ENCODE data around the gene NSUN4. TPM values are rescaled to one million over a fixed set of nuclear protein-coding genes. Genes with fewer than 3 reads are reported as not detected.
A peak's percentile ranks its signal among the peaks of the same experiment; 100 is the strongest.

NSUN4 gene
- total RNA-seq (10 to 100 TPM; 12.5 to 18.7 (median 16.5) TPM), polyA plus RNA-seq (1 to 10 TPM; 9.6 to 9.9 TPM)
- long read RNA-seq, donor 1, transcript NSUN4-204 (6 exons, 2,150 nt), result major isoform, 5 of 10 reads
- long read RNA-seq, donor 1, partial matches to known transcripts, result 2 of 10 reads
- long read RNA-seq, donor 1, other reads (novel, unspliced or antisense), result 3 of 10 reads
- long read RNA-seq, donor 2, transcript NSUN4-204 (6 exons, 2,150 nt), result major isoform, 6 of 12 reads
- long read RNA-seq, donor 2, partial matches to known transcripts, result 2 of 12 reads
- long read RNA-seq, donor 2, other reads (novel, unspliced or antisense), result 4 of 12 reads
- long read RNA-seq, donor 3, full-length matches to known transcripts, result 13 of 22 reads
- long read RNA-seq, donor 3, partial matches to known transcripts, result 7 of 22 reads
- long read RNA-seq, donor 3, other reads (novel, unspliced or antisense), result 2 of 22 reads

- peak; percentile 90 to 93 for DNase-seq
- peaks cover 0 to 23% (median 9%) of the 10 kb centered on the region in 9 donors for H3K36me3 ChIP-seq
- H3K4me3 ChIP-seq, result peak within 1 kb of the TSS; percentile 40 to 91 (median 66)
- H3K27ac ChIP-seq, result peak within 1 kb of the TSS; percentile 86 to 99 (median 96)
- WGBS, 2 donors, result 0% methylated on average over 53 of the region's 53 CpGs
- intact Hi-C loops (cut with DNase I), result loop anchor here in 7 of 10 donors (2.0 to 10.0 kb wide), 3 partner anchors 38 to 96 kb away; partner anchors contain the start of genes LRRC41 (in 7 of the 7), UQCRH (in 7 of the 7) and RAD54L (in 3 of the 7)
- H3K9me3 ChIP-seq, result no peaks in the 10 kb centered on the region
- peak; percentile 93 to 98 (median 95) for ATAC-seq
- H3K4me1 ChIP-seq, result peaks cover 0 to 35% (median 21%) of the 10 kb centered on the region in 9 donors
- TF ChIP-seq CTCF (IDR thresholded peaks at IDR 0.05), result peak; percentile 15 to 86 (median 68)
- H3K27me3 ChIP-seq, result no peaks in the 10 kb centered on the region
Measured at GRCh38 chr1:46340404-46341221, at the start of gene NSUN4. TSS of gene NSUN4 (plus strand) at chr1:46340807. CDS start at chr1:46340827, 20 bp downstream.

- Histone ChIP-seq H3K27me3 (no peaks in the 10 kb centered on the region), H3K4me1 (peaks cover under 1 to 27% (median 19%) of the 10 kb centered on the region in 9 donors), H3K36me3 (peaks cover 0 to 78% (median 49%) of the 10 kb centered on the region in 9 donors), H3K9me3 (no peaks in the 10 kb centered on the region), H3K4me3 (no peak overlapping the region), H3K27ac (no peak overlapping the region)
- no peak for TF ChIP-seq CTCF (IDR thresholded peaks at IDR 0.05)
- DNase-seq (no peak), ATAC-seq (no peak)
- WGBS, 2 donors, result 92 to 97% methylated on average over 2 of the region's 2 CpGs
- intact Hi-C loops (cut with DNase I), result loop anchor here in 1 of 10 donors (5.0 kb wide), 1 partner anchor 48 kb away; the partner anchor contains the start of gene RAD54L
Measured at GRCh38 chr1:46295306-46295705, 45.3 kb upstream of the NSUN4 start.

- intact Hi-C loops (cut with DNase I), result loop anchor here in 1 of 10 donors (5.0 kb wide), 1 partner anchor 51 kb away; the partner anchor contains the start of gene RAD54L
- peaks cover 7 to 39% (median 30%) of the 10 kb centered on the region in 9 donors for H3K4me1 ChIP-seq
- TF ChIP-seq CTCF (IDR thresholded peaks at IDR 0.05), result no peak
- no peak overlapping the region for H3K4me3 ChIP-seq
- ATAC-seq (no peak), DNase-seq (no peak)
- H3K27ac ChIP-seq, result peak overlapping the region in 6 of 10 donors; percentile 27 to 99 (median 97)
- no peaks in the 10 kb centered on the region for H3K9me3 ChIP-seq
- no peaks in the 10 kb centered on the region for H3K27me3 ChIP-seq
- peaks cover 0 to 48% (median 43%) of the 10 kb centered on the region in 9 donors for H3K36me3 ChIP-seq
Measured at GRCh38 chr1:46298387-46298786, 42.2 kb upstream of the NSUN4 start.
